Tibial nerve (tissue), 3 donors: ENCODE measurements around the gene ADRM1.

Experiments
- CTCF ChIP-seq, 5 experiments: fragments of 200-600 bp in 3 of 5; fragments of 450-650 bp in 2 of 5; sonication (generic) in 3 of 5; IDR thresholded peaks; one replicate each; pipeline ENCODE4 v1.5.1; 2016 to 2019; ENCODE audit warnings: antibody characterized with exemption in 5 of 5, mild to moderate bottlenecking in 3 of 5, moderate library complexity in 2 of 5
- POLR2A ChIP-seq, 2 donors: fragments of 450-650 bp; IDR thresholded peaks; one replicate each; pipeline ENCODE4 v1.6.1; 2017; ENCODE audit warnings: antibody characterized with exemption in 2 of 2, mild to moderate bottlenecking in 2 of 2, moderate library complexity in 2 of 2

- no peak for TF ChIP-seq CTCF (IDR thresholded peaks at IDR 0.05)
- TF ChIP-seq POLR2A (IDR thresholded peaks at IDR 0.05), result no peak
Observed at GRCh38 chr20:62347445-62347844, 44.6 kb downstream of the ADRM1 start.
